Stimulated activated CD8-positive, alpha-beta memory T cell treated with anti-CD3 and anti-CD28 coated beads, Interleukin-2, amount 100 ng/mL, for 48 hours (primary cell): Measurements from ENCODE around the gene UGT2B7.
"Not testable (repeated sequence)": the region's sequence is repeated elsewhere in the genome, so short reads cannot be mapped to it uniquely, and the experiment has no call there.

Experiments used
- DNase-seq, 2 donors: peaks; one replicate each; pipeline ENCODE4 v3.0.0-alpha.2; 2020; ENCODE audit warnings: low read depth in 2 of 2

The UGT2B7 gene

GRCh38 chr4:69096111-69096656 lies at the start of gene UGT2B7:
Gene UGT2B7 (plus strand): TSS chr4:69096474. CDS start chr4:69096521, 47 bp downstream.
- no peak for DNase-seq

- DNase-seq, result no peak
These were observed 46.4 kb upstream of the UGT2B7 start for GRCh38 chr4:69049860-69050259.

GRCh38 chr4:69050853-69051575 lies 45.3 kb upstream of the UGT2B7 start:
- not testable (repeated sequence) for DNase-seq

DNA sequence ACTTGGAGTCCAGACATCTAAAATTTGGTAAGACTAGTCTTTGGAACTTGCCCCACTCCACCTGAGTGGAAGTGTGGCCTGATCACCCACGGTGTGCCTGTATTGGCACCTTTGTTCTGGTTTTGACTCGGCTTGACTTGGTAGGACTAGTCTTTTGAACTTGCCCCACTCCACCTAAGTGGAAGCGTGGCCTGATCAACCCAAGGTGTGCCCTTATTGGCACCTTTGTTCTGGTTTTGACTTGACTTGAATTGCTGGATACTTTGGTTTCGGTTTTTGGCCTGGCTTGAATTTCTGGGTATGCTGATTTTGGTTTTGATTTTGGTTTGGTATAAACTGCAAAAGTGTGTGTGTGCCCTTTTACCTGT lies 44.7 kb upstream of the UGT2B7 start:
- no peak for DNase-seq

DNA sequence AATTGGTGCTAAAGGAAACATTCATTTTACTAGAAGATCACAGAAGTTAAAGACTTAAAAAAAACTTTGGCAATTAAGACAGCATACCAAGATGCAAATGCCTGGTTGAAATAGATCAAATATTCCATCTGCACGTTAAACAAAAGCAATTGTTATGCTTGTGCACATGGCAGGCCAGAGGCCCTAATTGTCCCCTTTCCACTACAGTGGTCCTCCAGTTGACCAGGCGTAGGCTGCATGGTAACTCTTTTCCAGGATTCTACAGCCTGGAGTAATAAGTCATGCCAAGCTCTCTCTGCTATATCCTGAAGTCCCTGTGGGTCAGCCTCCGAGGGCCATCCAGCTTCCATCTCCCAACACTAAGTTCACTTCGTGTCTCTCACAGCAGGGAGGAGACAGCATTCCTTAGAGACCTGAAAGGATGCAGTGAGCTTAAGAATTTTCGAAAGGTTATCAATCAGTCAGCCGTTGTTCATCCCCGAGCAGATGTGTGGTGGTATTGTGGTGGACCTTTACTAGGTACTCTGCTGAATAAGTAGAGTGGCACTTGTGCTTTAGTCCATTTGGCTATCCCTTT lies 42.9 kb upstream of the UGT2B7 start:
- DNase-seq, result not testable (repeated sequence)

GRCh38 chr4:69054033-69054432 lies 42.2 kb upstream of the UGT2B7 start:
- DNase-seq, result not testable (repeated sequence)

GRCh38 chr4:69054578-69055200 lies 41.6 kb upstream of the UGT2B7 start:
- no peak for DNase-seq

DNA sequence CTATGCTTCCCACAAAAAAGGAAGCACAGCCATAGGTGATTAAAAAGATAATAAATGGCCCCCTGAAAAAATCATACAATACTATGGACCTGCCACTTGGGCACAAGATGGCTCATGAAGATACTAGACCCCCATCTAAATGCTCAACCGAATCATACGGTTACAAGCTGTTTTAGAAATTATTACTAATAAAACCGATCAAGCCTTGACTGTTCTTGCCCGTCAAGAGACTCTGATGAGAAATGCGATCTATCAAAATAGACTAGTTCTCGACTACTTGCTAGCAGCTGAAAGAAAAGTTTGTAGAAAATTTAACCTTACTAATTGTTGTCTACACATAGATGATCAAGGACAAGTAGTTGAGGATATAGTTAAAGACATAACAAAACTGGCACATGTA lies 40.1 kb upstream of the UGT2B7 start:
- no peak for DNase-seq

GRCh38 chr4:69056921-69057550 lies 39.2 kb upstream of the UGT2B7 start:
- DNase-seq, result no peak

DNA sequence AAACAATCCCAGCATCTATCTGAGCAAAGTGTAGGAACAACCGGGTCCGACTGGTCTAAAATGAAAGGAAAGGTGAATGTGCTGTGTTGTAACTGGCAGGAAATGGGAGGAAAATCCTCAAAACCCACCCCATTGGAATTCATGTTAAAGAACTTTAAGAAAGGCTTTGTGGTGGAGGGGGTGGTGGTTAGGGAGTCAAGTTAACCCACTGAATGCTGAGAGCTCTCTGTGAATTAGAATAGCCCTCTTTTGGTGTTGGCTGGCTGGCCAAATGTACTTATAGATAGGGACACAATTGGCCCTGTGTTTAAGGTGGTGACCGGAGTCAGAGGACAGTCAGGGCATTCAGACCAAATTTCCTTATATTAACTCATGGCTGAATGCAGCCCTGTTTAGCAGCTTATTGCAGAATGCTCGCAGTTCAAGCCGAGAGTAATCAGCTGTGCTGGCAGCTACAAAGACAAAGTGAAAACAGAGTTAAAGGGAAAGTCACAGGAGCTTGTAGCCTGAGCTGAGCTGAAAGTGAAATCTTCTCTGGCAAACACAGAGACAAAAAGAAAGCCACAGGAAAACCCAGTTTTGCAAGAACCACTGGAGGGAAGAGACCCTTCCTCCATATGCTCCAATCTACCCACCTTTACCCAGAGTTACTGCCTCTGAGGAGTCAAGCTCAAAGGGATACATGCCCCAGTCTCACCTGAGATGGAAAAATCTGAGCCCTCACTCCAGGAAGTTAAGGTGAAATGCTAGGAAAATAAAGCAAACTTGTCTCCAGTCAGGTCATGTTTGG lies 38.5 kb upstream of the UGT2B7 start:
- no peak for DNase-seq

DNA sequence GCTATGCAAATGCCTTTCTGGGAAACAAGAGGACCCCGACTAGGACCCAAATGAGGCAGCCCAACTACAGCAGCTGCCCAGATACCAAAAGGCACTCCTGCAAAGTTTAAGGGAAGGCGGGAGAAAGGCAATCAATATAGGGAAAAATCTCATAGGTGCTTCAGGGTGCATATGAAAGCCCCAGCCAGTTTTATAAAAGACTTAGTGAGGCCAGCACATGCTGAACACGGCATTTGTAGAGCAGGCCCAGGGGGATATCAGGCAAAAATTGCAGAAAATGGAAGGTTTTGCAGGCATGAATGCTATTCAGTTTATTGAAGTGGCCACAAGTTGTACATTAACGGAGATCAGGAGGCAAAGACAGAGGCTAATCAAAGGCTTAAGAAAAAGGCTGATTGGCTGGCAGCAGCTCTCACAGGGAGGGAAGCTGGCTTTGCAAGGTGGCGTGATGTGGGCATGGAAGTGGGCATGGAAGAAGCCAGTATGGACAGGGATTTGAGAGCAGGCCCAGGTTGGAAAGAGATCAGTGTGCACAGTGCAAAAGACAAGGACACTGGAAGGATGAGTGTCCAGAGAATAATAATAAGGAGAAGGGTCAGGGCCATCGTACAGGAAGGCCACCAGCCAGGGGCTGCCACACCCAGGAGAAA lies 37.7 kb upstream of the UGT2B7 start:
- no peak for DNase-seq

DNA sequence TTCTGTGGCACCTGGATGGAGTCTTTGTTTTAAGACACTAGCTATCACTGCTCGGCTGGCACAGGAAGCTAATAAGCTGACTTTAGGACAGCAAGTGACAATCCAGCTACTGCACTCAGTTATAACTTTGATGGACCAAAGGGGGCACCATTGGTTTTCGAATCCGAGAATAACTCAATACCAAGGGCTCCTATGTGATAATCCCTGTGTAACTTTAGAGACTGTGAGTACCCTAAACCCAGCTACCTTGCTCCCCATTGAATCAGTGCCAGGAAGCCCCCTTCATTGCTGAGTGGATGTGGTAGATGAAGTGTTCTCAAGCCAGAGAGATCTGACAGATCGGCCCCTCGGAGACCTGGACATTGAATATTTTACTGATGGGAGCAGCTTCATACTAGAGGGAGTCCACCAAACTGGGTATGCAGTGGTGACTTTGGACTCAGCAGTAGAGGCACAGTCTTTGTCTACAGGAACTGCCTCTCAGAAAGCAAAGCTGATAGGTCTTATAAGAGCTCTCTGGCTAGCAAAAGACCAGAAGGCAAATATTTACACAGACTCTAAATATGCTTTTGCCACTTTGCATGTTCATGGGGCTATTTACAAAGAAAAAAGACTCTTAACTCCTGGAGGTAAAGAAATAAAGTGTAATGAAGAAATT lies 35.5 kb upstream of the UGT2B7 start:
- DNase-seq, result no peak

DNA sequence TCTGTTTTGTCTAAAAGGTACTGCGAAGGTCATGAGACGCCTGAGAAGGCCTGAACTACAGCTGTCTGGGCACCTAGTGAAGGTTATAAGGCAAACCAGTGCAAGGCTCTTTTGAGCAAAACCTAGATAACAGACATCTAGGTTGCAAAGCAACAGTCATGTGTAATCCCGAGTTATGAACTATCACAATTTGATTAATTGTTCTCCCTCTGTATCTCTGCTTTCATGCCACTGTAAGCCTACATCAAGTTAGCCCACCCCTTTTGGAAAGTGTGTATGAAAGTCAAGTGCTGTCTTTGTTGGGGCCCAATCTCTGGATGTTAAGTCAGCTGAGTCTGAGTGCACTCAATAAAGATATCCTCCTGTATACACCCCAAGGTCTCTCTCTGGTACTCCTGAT lies 31.9 kb upstream of the UGT2B7 start:
- DNase-seq, result no peak

GRCh38 chr4:69066945-69067344 lies 29.3 kb upstream of the UGT2B7 start:
- DNase-seq, result no peak

DNA sequence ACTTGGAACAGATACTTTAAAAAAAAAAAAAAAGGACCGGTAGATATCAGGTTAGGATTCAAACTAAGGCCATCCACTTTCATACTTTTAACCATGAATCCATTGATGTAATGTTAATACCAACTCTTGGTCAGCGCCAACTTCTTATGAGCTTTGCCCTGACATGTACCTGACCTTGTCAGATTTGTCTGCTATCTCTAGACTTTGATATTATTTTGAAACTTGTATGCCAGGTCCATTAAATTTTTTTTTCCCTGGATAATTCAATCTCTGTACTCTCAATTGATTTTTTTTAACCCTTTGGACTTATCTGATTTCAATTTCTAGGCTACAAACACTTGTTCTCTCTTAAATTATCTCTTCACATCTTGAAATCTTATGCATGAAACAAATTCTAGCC lies 27.2 kb upstream of the UGT2B7 start:
- DNase-seq, result no peak

- no peak for DNase-seq
These were observed 25.7 kb upstream of the UGT2B7 start for GRCh38 chr4:69070590-69070989.

DNA sequence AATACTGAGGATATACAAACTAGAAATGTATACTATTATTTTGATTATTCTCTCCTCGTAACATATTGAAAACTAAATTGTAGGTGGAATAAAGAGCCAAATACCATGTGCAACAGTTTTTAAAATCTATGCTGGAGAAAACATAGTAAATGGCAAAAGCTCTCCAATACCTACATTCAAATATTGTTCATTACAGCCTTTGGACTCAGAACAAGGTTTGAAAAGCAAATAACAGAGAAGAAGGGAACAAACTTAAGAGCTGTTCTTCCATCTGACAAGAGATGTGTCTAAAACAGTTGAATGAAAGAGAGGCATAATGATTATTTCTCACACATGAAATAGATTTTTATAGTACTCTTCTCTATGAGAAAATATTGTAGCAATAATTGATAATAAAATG lies 25.0 kb upstream of the UGT2B7 start:
- DNase-seq, result no peak

DNA sequence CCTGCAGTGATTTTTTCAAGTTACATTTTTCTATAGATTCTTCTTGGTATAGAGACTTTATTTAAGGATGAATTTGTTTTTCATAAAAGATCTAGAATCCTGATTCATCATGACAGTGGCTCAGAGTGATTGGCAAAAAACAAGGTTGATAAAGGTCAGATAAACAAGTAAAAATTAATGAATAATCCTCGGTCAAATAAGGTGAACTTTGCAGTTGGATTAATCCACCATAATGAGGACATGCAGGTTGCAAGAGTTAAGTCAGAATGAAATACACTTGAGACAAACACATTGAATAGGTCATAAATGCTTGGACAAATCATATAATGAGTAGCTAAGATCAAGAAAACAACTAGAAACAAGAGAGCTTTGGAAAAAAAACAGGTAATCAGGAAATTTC lies 22.9 kb upstream of the UGT2B7 start:
- DNase-seq, result no peak

DNA sequence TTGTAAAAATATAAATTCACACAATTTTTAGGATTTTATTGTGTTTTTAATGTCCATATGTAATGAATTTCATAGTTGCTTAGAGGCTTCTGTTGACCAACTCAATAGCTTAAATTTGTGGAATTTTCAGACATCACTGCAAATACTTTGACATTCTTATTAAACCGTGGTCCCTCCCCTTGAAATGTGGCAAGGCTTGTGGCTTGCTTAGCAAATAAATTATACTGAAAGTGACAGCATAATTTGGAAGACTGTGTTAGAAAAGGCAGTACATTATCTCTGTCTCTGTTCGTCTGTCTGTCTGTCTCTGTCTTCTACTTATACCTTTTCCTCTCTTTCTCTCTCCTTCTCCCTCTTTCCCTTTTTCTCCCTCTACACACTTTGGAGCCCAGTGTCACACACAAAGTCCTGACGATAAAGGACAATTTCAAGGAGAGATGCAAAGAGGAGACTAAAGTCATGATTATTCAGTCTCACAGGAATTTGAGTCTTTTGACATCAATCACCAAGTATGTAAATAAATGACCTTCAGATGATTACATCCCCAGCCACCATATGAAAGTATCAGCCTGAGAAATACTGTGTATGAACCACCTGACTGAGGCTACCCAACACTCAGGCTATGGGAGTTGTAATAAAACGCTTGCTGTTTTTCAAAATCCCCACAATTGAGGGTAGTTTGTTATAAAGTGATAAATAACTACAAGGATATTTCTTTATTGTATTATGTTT lies 21.0 kb upstream of the UGT2B7 start:
- DNase-seq, result no peak

- DNase-seq, result no peak
These were observed 17.4 kb upstream of the UGT2B7 start for GRCh38 chr4:69078852-69079251.
